ENCODE measurements around the gene TARP.

TARP gene

GRCh38 chr7:38303866-38304265 is 30.4 kb upstream of the TARP start:
- 85 to 90% methylated on average over 2 of the region's 2 CpGs for WGBS, 2 donors
- H3K27ac ChIP-seq (ENCODE audit: low read depth in 2 of 2, low read length in 1 of 2): no peak overlapping the region
- H3K27me3 ChIP-seq (ENCODE audit: control insufficient read depth in 1 of 2, insufficient read depth in 2 of 2, low read length in 2 of 2): no peaks in the 10 kb centered on the region
- H3K36me3 ChIP-seq (ENCODE audit: control insufficient read depth in 2 of 2, insufficient read depth in 2 of 2, low read length in 1 of 2): no peaks in the 10 kb centered on the region
- no peaks in the 10 kb centered on the region for H3K9me3 ChIP-seq (ENCODE audit: control insufficient read depth in 2 of 2, insufficient read depth in 1 of 2, low read depth in 1 of 2, low read length in 1 of 2)
- no peaks in the 10 kb centered on the region for H3K4me1 ChIP-seq (ENCODE audit: control insufficient read depth in 2 of 2, insufficient read depth in 2 of 2, low read length in 1 of 2)
- no peak overlapping the region for H3K4me3 ChIP-seq (ENCODE audit: low read depth in 1 of 2, low read length in 2 of 2)

- H3K27ac ChIP-seq (ENCODE audit: low read depth in 2 of 2, low read length in 1 of 2): no peak overlapping the region
- H3K4me3 ChIP-seq (ENCODE audit: low read depth in 1 of 2, low read length in 2 of 2): no peak overlapping the region
- H3K36me3 ChIP-seq (ENCODE audit: control insufficient read depth in 2 of 2, insufficient read depth in 2 of 2, low read length in 1 of 2): no peaks in the 10 kb centered on the region
- WGBS, 2 donors: 60 to 64% methylated on average over 8 of the region's 8 CpGs
- no peaks in the 10 kb centered on the region for H3K9me3 ChIP-seq (ENCODE audit: control insufficient read depth in 2 of 2, insufficient read depth in 1 of 2, low read depth in 1 of 2, low read length in 1 of 2)
- no peaks in the 10 kb centered on the region for H3K4me1 ChIP-seq (ENCODE audit: control insufficient read depth in 2 of 2, insufficient read depth in 2 of 2, low read length in 1 of 2)
- H3K27me3 ChIP-seq (ENCODE audit: control insufficient read depth in 1 of 2, insufficient read depth in 2 of 2, low read length in 2 of 2): no peaks in the 10 kb centered on the region
Observed at GRCh38 chr7:38300175-38300574, 26.7 kb upstream of the TARP start.

- Histone ChIP-seq H3K4me1 (ENCODE audit: control insufficient read depth in 2 of 2, insufficient read depth in 2 of 2, low read length in 1 of 2) (no peaks in the 10 kb centered on the region), H3K27ac (ENCODE audit: low read depth in 2 of 2, low read length in 1 of 2) (no peak overlapping the region), H3K36me3 (ENCODE audit: control insufficient read depth in 2 of 2, insufficient read depth in 2 of 2, low read length in 1 of 2) (no peaks in the 10 kb centered on the region), H3K27me3 (ENCODE audit: control insufficient read depth in 1 of 2, insufficient read depth in 2 of 2, low read length in 2 of 2) (no peaks in the 10 kb centered on the region), H3K9me3 (ENCODE audit: control insufficient read depth in 2 of 2, insufficient read depth in 1 of 2, low read depth in 1 of 2, low read length in 1 of 2) (no peaks in the 10 kb centered on the region), H3K4me3 (ENCODE audit: low read depth in 1 of 2, low read length in 2 of 2) (no peak overlapping the region)
- 82 to 83% methylated on average over 9 of the region's 9 CpGs for WGBS, 2 donors
Observed at GRCh38 chr7:38299275-38299931, 26.0 kb upstream of the TARP start.

- Histone ChIP-seq H3K36me3 (ENCODE audit: control insufficient read depth in 2 of 2, insufficient read depth in 2 of 2, low read length in 1 of 2) (no peaks in the 10 kb centered on the region), H3K27me3 (ENCODE audit: control insufficient read depth in 1 of 2, insufficient read depth in 2 of 2, low read length in 2 of 2) (no peaks in the 10 kb centered on the region), H3K4me1 (ENCODE audit: control insufficient read depth in 2 of 2, insufficient read depth in 2 of 2, low read length in 1 of 2) (no peaks in the 10 kb centered on the region), H3K4me3 (ENCODE audit: low read depth in 1 of 2, low read length in 2 of 2) (no peak overlapping the region), H3K9me3 (ENCODE audit: control insufficient read depth in 2 of 2, insufficient read depth in 1 of 2, low read depth in 1 of 2, low read length in 1 of 2) (no peaks in the 10 kb centered on the region), H3K27ac (ENCODE audit: low read depth in 2 of 2, low read length in 1 of 2) (no peak overlapping the region)
- WGBS, 2 donors: 81 to 83% methylated on average over 5 of the region's 5 CpGs
Observed at GRCh38 chr7:38296059-38296857, 22.8 kb upstream of the TARP start.

GRCh38 chr7:38294926-38295325 is 21.5 kb upstream of the TARP start:
- WGBS, 2 donors: 62 to 74% methylated on average over 2 of the region's 2 CpGs
- peaks cover 2 to 4% of the 10 kb centered on the region in 2 donors for H3K9me3 ChIP-seq (ENCODE audit: control insufficient read depth in 2 of 2, insufficient read depth in 1 of 2, low read depth in 1 of 2, low read length in 1 of 2)
- H3K27ac ChIP-seq (ENCODE audit: low read depth in 2 of 2, low read length in 1 of 2): no peak overlapping the region
- H3K27me3 ChIP-seq (ENCODE audit: control insufficient read depth in 1 of 2, insufficient read depth in 2 of 2, low read length in 2 of 2): no peaks in the 10 kb centered on the region
- H3K36me3 ChIP-seq (ENCODE audit: control insufficient read depth in 2 of 2, insufficient read depth in 2 of 2, low read length in 1 of 2): no peaks in the 10 kb centered on the region
- no peak overlapping the region for H3K4me3 ChIP-seq (ENCODE audit: low read depth in 1 of 2, low read length in 2 of 2)
- no peaks in the 10 kb centered on the region for H3K4me1 ChIP-seq (ENCODE audit: control insufficient read depth in 2 of 2, insufficient read depth in 2 of 2, low read length in 1 of 2)

GRCh38 chr7:38292442-38292841 is 19.0 kb upstream of the TARP start:
- H3K36me3 ChIP-seq (ENCODE audit: control insufficient read depth in 2 of 2, insufficient read depth in 2 of 2, low read length in 1 of 2): no peaks in the 10 kb centered on the region
- H3K27me3 ChIP-seq (ENCODE audit: control insufficient read depth in 1 of 2, insufficient read depth in 2 of 2, low read length in 2 of 2): no peaks in the 10 kb centered on the region
- WGBS, 2 donors: 85% methylated on average over 3 of the region's 3 CpGs
- no peak overlapping the region for H3K27ac ChIP-seq (ENCODE audit: low read depth in 2 of 2, low read length in 1 of 2)
- H3K9me3 ChIP-seq (ENCODE audit: control insufficient read depth in 2 of 2, insufficient read depth in 1 of 2, low read depth in 1 of 2, low read length in 1 of 2): peaks cover 2 to 4% of the 10 kb centered on the region in 2 donors
- no peak overlapping the region for H3K4me3 ChIP-seq (ENCODE audit: low read depth in 1 of 2, low read length in 2 of 2)
- H3K4me1 ChIP-seq (ENCODE audit: control insufficient read depth in 2 of 2, insufficient read depth in 2 of 2, low read length in 1 of 2): no peaks in the 10 kb centered on the region

- Histone ChIP-seq H3K36me3 (ENCODE audit: control insufficient read depth in 2 of 2, insufficient read depth in 2 of 2, low read length in 1 of 2) (no peaks in the 10 kb centered on the region), H3K4me3 (ENCODE audit: low read depth in 1 of 2, low read length in 2 of 2) (no peak overlapping the region), H3K27ac (ENCODE audit: low read depth in 2 of 2, low read length in 1 of 2) (no peak overlapping the region), H3K4me1 (ENCODE audit: control insufficient read depth in 2 of 2, insufficient read depth in 2 of 2, low read length in 1 of 2) (no peaks in the 10 kb centered on the region), H3K27me3 (ENCODE audit: control insufficient read depth in 1 of 2, insufficient read depth in 2 of 2, low read length in 2 of 2) (no peaks in the 10 kb centered on the region), H3K9me3 (ENCODE audit: control insufficient read depth in 2 of 2, insufficient read depth in 1 of 2, low read depth in 1 of 2, low read length in 1 of 2) (peaks cover 2 to 4% of the 10 kb centered on the region in 2 donors)
- WGBS, 2 donors: 95 to 96% methylated on average over 2 of the region's 2 CpGs
Observed at GRCh38 chr7:38291650-38292049, 18.2 kb upstream of the TARP start.

GRCh38 chr7:38291117-38291647 is 17.7 kb upstream of the TARP start:
- 75 to 83% methylated on average over 9 of the region's 9 CpGs for WGBS, 2 donors
- Histone ChIP-seq H3K27me3 (ENCODE audit: control insufficient read depth in 1 of 2, insufficient read depth in 2 of 2, low read length in 2 of 2) (no peaks in the 10 kb centered on the region), H3K4me3 (ENCODE audit: low read depth in 1 of 2, low read length in 2 of 2) (no peak overlapping the region)

GRCh38 chr7:38284553-38284952 is 11.1 kb upstream of the TARP start:
- H3K27ac ChIP-seq (ENCODE audit: low read depth in 2 of 2, low read length in 1 of 2): no peak overlapping the region
- no peaks in the 10 kb centered on the region for H3K36me3 ChIP-seq (ENCODE audit: control insufficient read depth in 2 of 2, insufficient read depth in 2 of 2, low read length in 1 of 2)
- no peak overlapping the region for H3K4me3 ChIP-seq (ENCODE audit: low read depth in 1 of 2, low read length in 2 of 2)
- 74 to 75% methylated on average over 8 of the region's 8 CpGs for WGBS, 2 donors
- H3K27me3 ChIP-seq (ENCODE audit: control insufficient read depth in 1 of 2, insufficient read depth in 2 of 2, low read length in 2 of 2): no peaks in the 10 kb centered on the region
- no peaks in the 10 kb centered on the region for H3K4me1 ChIP-seq (ENCODE audit: control insufficient read depth in 2 of 2, insufficient read depth in 2 of 2, low read length in 1 of 2)
- H3K9me3 ChIP-seq (ENCODE audit: control insufficient read depth in 2 of 2, insufficient read depth in 1 of 2, low read depth in 1 of 2, low read length in 1 of 2): no peaks in the 10 kb centered on the region

More at GRCh38 chr7:38291117-38291647, 17.7 kb upstream of the TARP start:
- Histone ChIP-seq H3K4me1 (ENCODE audit: control insufficient read depth in 2 of 2, insufficient read depth in 2 of 2, low read length in 1 of 2) (no peaks in the 10 kb centered on the region), H3K9me3 (ENCODE audit: control insufficient read depth in 2 of 2, insufficient read depth in 1 of 2, low read depth in 1 of 2, low read length in 1 of 2) (peaks cover 2 to 4% of the 10 kb centered on the region in 2 donors), H3K27ac (ENCODE audit: low read depth in 2 of 2, low read length in 1 of 2) (no peak overlapping the region), H3K36me3 (ENCODE audit: control insufficient read depth in 2 of 2, insufficient read depth in 2 of 2, low read length in 1 of 2) (no peaks in the 10 kb centered on the region)
